Stimulated activated naive B cell treated with anti-CD40 and anti-IgM and Interleukin-4, amounts not matched to agents 10 μg/mL and 1 μg/mL and 100 μg/mL, for 72 hours (primary cell): ENCODE data around the gene FCN3.
A peak's percentile ranks its signal among the peaks of the same experiment; 100 is the strongest.

Experiments
- ATAC-seq, 2 donors: fragments of 150-1000 bp; cut with Tn5 transposase; replicated peaks; 2 replicates each; pipeline ENCODE4 v1.10.0; 2021; ENCODE audit warnings: moderate library complexity in 1 of 2
- DNase-seq: peaks from one replicate; pipeline ENCODE4 v3.0.0; 2021
- H3K27ac Mint-ChIP-seq: one replicate; pipeline ENCODE4 v1.8.0; 2022; ENCODE audit warnings: mild to moderate bottlenecking, mixed read lengths
- H3K27me3 Mint-ChIP-seq, 2 donors: one replicate each; pipeline ENCODE4 v1.8.0; 2022; ENCODE audit warnings: mixed read lengths in 2 of 2
- H3K36me3 Mint-ChIP-seq, 2 donors: one replicate each; pipeline ENCODE4 v1.8.0; 2022; ENCODE audit warnings: mixed read lengths in 2 of 2, mild to moderate bottlenecking in 1 of 2
- H3K4me1 Mint-ChIP-seq, 2 donors: one replicate each; pipeline ENCODE4 v1.8.0; 2022; ENCODE audit warnings: mixed read lengths in 2 of 2, mild to moderate bottlenecking in 1 of 2
- H3K4me3 Mint-ChIP-seq, 2 donors: one replicate each; pipeline ENCODE4 v1.8.0; 2022; ENCODE audit warnings: mild to moderate bottlenecking in 2 of 2, mixed read lengths in 2 of 2, moderate library complexity in 1 of 2
- H3K9me3 Mint-ChIP-seq, 2 donors: one replicate each; pipeline ENCODE4 v1.8.0; 2022; ENCODE audit warnings: mixed read lengths in 2 of 2, mild to moderate bottlenecking in 1 of 2

FCN3 gene

DNA sequence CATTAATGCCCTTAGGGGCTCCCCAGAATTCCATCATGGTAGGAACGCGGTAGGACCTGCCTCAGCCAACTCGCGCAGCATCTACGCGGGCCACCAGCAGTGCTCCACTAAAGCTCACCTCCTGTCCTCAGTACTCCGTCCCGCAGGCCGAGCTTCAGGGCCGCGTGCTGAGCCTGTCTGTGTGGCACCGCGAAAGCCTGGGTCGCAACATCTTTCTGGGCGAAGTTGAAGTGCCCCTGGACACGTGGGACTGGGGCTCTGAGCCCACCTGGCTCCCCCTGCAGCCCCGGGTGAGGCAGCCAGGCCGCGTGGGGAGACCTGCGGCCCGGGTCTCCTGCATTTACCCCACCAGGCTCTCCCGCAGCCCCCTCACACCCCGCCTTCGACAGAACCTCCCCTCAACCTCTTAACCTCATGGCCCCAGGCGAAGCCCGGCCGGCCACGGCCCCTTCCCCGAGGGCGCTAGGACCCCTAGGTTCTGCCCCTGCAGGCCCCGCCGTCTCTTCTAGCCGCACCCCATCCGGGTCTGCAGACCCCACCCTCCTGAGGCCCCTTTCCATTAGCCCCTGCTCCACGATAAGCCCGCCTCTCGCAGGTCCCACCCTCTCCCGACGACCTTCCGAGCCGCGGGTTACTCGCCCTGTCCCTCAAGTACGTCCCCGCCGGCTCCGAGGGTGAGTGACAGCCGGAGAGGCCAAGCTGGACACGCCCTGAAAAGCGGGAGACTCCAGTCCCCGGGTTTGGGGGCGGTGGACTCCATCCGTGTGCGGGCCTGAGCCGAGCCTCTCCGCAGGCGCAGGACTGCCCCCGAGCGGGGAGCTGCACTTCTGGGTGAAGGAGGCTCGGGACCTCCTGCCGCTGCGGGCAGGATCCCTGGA lies 23.7 kb downstream of the FCN3 start:
- Mint-ChIP-seq H3K36me3 (peaks cover 9 to 14% of the 10 kb centered on the region in 2 donors), H3K4me1 (peaks cover 17 to 30% of the 10 kb centered on the region in 2 donors), H3K9me3 (no peaks in the 10 kb centered on the region), H3K27me3 (no peaks in the 10 kb centered on the region), H3K4me3 (peak overlapping the region in 1 of 2 donors; percentile 19), H3K27ac (no peak overlapping the region)
- ATAC-seq (no peak), DNase-seq (no peak)

DNA sequence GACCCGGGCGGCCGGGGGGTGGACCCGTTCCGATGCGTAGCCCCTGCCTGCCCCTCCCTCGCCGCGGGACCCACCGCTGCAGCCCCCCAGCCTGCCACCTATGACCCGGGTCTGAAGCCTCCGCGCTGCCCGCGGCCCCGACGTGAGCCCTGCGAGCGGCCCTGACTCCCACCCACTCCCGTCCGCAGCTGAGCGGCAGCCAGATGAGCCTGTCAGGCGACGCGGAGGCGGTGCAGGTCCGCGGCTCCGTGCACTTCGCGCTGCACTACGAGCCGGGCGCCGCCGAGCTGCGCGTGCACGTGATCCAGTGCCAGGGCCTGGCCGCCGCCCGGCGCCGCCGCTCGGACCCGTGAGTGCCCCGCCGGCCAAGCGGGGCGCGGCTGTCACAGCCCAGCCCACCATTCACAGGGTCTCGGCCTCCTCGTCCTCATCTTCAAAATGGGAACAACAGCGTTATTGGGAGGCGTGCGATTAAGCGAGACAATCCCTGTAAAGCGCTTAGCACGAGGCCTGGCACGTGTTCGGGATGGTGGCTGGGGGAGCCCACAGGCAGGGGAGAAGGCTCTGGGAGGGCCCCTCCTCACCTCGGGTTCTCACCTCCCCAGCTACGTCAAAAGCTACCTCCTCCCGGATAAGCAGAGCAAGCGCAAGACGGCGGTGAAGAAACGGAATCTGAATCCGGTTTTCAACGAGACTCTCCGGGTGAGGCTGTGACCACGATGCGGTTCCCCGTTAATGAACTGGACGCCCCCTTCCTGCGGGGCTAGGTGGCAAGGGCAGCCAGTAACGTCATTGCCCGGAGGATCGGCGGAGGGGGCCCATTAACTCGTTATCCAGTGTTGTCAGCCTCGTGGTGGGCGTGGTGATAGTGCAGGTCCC lies 24.6 kb downstream of the FCN3 start:
- peak overlapping the region; percentile 32 to 78 for H3K4me3 Mint-ChIP-seq

DNA sequence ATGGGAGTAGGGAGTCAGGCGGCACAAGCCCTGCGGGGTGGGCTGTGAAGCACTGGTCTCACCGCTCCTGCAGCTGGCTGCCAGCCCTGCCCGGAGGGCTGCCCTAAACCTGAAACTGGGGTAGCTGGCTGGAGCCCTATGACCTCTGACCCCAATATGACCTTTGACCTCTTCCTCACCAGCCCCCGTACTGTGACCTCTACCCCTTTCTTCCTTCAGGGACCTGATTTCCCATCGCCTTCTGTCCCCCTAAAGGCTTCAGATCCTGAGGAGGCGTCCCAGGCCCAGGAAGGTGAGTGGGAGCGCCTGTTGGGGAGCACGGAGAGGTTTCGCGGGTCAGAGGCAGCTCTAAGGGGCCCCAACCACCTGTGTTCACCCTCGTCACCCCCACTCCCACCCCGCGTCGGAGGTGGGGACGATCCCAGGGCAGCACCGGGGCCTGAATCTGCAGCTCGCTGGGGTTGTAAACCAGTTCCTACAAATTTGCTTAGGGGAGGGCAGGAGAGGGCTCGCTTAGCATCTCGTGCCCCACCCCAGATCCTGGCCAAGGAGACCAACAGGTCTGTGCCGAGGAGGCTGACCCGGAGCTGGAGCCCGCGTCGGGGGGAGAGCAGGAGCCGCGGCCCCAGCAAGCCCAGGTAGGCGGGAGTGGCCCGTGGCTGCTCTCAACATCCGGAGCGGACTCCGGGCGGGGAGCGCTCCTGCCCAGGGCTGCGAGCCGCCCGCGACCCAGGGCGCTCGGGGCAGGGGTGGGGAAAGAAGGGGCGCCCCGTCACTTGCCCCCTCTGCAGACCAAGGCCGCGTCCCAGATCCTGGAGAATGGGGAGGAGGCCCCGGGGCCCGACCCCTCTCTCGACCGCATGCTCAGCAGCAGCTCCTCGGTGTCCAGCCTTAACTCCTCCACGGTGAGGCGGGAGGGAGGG lies 25.5 kb downstream of the FCN3 start:
- ATAC-seq = peak; percentile 70 to 85
- Mint-ChIP-seq H3K4me1 (peaks cover 15 to 35% of the 10 kb centered on the region in 2 donors), H3K27me3 (no peaks in the 10 kb centered on the region), H3K9me3 (no peaks in the 10 kb centered on the region), H3K27ac (no peak overlapping the region), H3K4me3 (peak overlapping the region; percentile 36 to 78), H3K36me3 (peaks cover 9 to 17% of the 10 kb centered on the region in 2 donors)
- DNase-seq = no peak

More for the DNA sequence above, 24.6 kb downstream of the FCN3 start:
- Mint-ChIP-seq H3K9me3 (no peaks in the 10 kb centered on the region), H3K36me3 (peaks cover 9 to 17% of the 10 kb centered on the region in 2 donors), H3K27me3 (no peaks in the 10 kb centered on the region), H3K4me1 (peaks cover 12 to 29% of the 10 kb centered on the region in 2 donors), H3K27ac (no peak overlapping the region)
- ATAC-seq (peak; percentile 66 to 82), DNase-seq (no peak)

DNA sequence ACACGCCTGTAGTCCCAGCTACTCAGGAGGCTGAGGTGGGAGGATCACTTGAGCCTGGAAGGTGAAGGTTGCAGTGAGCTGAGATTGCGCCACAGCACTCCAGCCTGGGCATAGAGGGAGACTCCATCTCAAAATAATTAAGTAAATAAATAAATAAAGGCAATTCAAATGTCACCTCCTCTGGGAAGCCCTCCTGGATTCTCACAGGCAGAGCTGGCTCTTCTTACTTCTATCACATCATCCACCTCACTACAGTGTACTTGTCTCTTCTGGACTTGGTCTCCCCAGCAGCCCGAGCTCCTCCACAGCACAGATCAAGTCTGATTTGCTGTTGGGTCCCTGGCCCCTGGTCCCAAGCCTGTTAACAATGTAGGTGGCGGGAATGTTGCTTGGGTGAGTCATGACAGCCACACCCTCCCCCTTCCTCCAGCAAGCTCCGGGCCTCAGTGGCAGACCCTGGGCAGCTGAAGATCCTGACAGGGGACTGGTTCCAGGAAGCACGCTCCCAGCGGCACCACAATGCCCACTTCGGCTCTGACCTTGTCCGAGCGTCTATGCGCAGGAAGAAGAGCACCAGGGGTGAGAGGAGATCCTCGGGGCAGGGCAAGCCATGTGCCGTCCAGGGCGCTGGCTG lies 27.5 kb downstream of the FCN3 start:
- Mint-ChIP-seq H3K9me3 (no peaks in the 10 kb centered on the region), H3K4me1 (peaks cover 32 to 55% of the 10 kb centered on the region in 2 donors), H3K36me3 (peaks cover 9 to 17% of the 10 kb centered on the region in 2 donors), H3K27me3 (no peaks in the 10 kb centered on the region), H3K27ac (no peak overlapping the region), H3K4me3 (no peak overlapping the region)
- DNase-seq = no peak
- no peak for ATAC-seq

DNA sequence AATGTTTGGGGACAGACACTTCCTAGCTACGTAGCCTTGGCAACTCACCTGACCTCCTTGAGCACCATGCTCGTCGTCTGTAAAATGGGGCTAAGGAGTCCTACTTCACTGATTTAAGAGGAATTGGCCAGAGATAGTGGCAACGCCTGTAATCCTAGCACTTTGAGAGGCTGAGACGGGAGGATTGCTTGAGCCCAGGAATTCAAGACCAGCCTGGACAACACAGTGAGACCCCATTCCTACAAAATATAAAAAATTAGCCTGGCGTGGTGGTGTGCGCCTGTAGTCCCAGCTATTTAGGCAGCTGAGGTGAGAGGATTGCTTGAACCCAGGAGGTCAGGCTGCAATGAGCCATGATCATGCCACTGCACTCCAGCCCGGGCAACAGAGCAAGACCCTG lies 28.3 kb downstream of the FCN3 start:
- Mint-ChIP-seq H3K27me3 (no peaks in the 10 kb centered on the region), H3K4me1 (peaks cover 38 to 62% of the 10 kb centered on the region in 2 donors), H3K4me3 (no peak overlapping the region), H3K27ac (no peak overlapping the region), H3K36me3 (peaks cover 9 to 17% of the 10 kb centered on the region in 2 donors), H3K9me3 (no peaks in the 10 kb centered on the region)
- DNase-seq = no peak
- ATAC-seq = no peak

DNA sequence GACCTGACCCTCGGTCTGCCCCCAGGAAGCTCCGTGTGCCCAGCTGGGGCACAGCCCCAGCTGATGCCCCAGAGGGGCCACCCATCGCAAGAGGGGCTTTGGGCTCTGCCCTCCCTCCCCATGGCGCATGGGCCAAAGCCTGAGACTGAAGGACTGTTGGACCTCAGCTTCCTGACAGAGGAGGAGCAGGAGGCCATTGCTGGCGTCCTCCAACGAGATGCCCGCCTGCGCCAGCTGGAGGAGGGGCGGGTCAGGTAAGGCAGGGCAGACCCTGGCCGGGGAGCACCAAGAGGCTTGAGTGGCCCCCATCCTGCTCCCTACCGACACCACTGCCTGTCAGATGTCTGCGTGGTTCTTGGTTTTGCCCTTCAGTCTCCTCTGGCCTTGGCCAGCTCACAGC lies 29.4 kb downstream of the FCN3 start:
- Mint-ChIP-seq H3K27me3 (no peaks in the 10 kb centered on the region), H3K9me3 (no peaks in the 10 kb centered on the region), H3K4me1 (peaks cover 43 to 73% of the 10 kb centered on the region in 2 donors), H3K36me3 (peaks cover 9 to 17% of the 10 kb centered on the region in 2 donors), H3K27ac (no peak overlapping the region), H3K4me3 (no peak overlapping the region)
- no peak for ATAC-seq
- DNase-seq = no peak

DNA sequence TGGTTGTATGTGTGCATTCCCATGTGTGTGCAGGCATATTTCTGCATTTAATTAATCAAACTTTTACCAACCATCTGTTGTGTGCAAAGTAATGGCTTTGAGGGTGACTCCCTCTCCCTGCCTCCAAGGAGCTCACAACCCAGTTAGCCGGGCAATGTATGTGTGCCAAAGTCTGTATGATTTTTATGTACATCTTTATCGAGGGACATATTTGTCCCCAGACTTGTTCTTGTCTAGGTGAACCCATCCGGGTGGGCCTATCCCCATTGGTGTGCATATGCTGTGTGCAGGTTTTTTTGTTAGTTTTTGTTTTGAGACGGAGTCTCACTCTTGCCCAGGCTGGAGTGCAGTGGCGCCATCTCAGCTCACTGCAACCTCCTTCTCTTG lies 31.0 kb downstream of the FCN3 start:
- peaks cover 52 to 83% of the 10 kb centered on the region in 2 donors for H3K4me1 Mint-ChIP-seq
- peaks cover 14 to 29% of the 10 kb centered on the region in 2 donors for H3K36me3 Mint-ChIP-seq
- DNase-seq = no peak
- no peaks in the 10 kb centered on the region for H3K27me3 Mint-ChIP-seq
- H3K4me3 Mint-ChIP-seq = peak overlapping the region; percentile 86 to 89
- no peak for ATAC-seq
- H3K27ac Mint-ChIP-seq = peak overlapping the region; percentile 96
- no peaks in the 10 kb centered on the region for H3K9me3 Mint-ChIP-seq

DNA sequence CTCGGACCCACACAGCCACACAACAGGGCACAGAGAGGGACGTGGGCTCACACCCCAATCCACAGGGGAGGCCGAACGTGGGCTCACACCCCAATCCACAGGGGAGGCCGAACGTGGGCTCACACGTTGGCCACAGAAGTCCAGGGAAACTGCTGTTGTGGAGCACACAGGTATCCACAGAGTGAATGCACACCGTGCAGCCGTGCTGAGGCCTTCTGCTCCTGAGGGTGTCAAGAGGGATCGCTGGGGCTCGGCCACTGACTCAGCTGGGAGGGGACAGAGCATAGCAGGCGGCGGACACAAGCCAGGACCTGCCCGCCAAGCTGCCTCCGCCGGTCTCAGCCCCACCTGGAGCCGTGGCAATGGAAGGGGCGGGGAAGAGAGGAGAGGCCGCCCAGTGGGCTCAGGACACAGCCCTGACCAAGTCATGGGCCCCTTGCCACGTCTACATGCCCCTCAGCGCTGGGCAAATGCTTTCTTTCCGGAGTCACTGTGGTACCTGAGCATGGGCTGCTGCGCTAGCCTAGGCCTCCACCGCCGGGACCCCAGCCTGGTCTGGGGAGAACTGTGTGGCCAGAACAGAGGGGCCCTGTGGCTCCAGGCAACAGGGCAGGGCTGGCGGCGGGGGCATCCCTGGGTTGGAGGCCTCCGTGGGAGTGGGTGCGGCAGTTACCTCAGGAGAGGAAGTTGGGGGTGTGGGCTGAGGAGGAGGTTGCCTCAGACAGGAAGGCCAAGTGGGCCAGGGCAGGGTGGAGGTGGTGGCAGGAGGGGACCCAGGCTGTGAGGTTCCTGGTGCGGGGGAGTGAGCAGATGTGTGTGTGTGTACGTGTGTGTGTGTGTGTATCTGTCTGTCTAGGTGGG lies 31.6 kb downstream of the FCN3 start:
- peaks cover 52 to 82% of the 10 kb centered on the region in 2 donors for H3K4me1 Mint-ChIP-seq
- H3K27me3 Mint-ChIP-seq = no peaks in the 10 kb centered on the region
- peak overlapping the region; percentile 86 to 89 for H3K4me3 Mint-ChIP-seq
- H3K36me3 Mint-ChIP-seq = peaks cover 20 to 31% of the 10 kb centered on the region in 2 donors
- peak; percentile 33 to 51 for ATAC-seq
- peak; percentile 55 for DNase-seq
- peak overlapping the region; percentile 96 for H3K27ac Mint-ChIP-seq
- H3K9me3 Mint-ChIP-seq = no peaks in the 10 kb centered on the region

DNA sequence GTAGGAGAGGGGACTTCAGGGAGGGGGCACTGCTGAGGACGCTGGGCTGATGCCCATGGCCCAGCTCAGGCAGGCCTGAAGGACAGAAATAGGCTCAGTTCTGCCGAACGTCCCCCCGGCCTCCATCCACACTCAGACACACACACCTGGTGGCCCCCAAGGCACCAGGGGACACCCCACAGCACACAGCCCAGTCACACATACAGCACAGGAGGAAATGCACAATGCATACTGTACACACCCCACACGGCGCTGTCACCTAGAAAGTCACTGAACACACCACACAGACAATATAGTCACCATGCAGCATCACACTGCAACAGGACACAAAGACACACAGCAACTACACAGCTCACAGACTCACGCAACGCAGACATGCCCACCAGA lies 32.2 kb downstream of the FCN3 start:
- H3K9me3 Mint-ChIP-seq = no peaks in the 10 kb centered on the region
- no peaks in the 10 kb centered on the region for H3K27me3 Mint-ChIP-seq
- no peak for DNase-seq
- H3K4me1 Mint-ChIP-seq = peaks cover 48 to 75% of the 10 kb centered on the region in 2 donors
- peak overlapping the region; percentile 86 to 89 for H3K4me3 Mint-ChIP-seq
- ATAC-seq = peak; percentile 49 to 50
- peak overlapping the region; percentile 96 for H3K27ac Mint-ChIP-seq
- peaks cover 16 to 27% of the 10 kb centered on the region in 2 donors for H3K36me3 Mint-ChIP-seq

DNA sequence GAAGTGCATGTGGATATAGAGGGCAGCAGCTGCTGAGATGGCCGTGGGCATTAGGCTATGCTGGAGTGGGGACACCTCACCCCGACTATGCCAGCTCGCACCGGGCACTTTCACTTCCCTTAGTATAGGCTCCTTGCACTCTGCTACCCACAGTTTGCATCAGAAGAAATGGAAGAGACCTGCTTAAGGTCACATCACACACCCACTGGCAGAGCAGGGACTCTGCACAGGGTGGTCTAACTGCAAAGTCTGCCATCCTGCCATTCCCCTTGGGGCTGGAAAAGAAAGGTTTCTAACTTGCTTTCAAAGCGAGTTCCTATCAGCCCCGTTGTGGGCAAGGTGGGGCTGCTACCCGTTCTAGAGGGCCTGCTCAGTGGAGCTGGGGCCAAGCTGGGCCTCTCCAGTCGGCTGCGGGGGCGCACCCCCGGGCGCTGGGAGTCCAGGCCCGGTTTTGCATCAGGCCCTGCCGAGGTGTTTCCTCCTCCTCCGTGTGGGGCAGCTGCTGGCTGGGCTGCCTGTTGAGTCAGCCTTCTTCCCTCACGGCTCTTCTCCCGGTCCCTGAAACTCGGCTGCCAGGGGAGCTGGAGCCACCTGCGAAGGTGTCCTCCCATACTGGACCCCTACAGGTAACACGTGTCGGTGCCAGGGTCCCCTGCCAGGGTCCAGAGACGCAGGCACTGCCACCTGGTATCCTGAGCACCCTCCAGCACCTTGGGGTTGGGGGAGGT lies 32.9 kb downstream of the FCN3 start, which contains the start of gene SYTL1:
Gene SYTL1 (plus strand): TSS at position 498 of the 728 bp plus-strand sequence. CDS start 3,313 bp downstream, outside the sequence.
- peak; percentile 85 to 86 for ATAC-seq
- peak; percentile 72 for DNase-seq
- H3K4me1 Mint-ChIP-seq = peaks cover 48 to 72% of the 10 kb centered on the region in 2 donors
- no peaks in the 10 kb centered on the region for H3K27me3 Mint-ChIP-seq
- no peaks in the 10 kb centered on the region for H3K9me3 Mint-ChIP-seq
- H3K27ac Mint-ChIP-seq = peak within 1 kb of the TSS; percentile 96
- peak within 1 kb of the TSS; percentile 86 to 89 for H3K4me3 Mint-ChIP-seq
- H3K36me3 Mint-ChIP-seq = peaks cover 16 to 29% of the 10 kb centered on the region in 2 donors

DNA sequence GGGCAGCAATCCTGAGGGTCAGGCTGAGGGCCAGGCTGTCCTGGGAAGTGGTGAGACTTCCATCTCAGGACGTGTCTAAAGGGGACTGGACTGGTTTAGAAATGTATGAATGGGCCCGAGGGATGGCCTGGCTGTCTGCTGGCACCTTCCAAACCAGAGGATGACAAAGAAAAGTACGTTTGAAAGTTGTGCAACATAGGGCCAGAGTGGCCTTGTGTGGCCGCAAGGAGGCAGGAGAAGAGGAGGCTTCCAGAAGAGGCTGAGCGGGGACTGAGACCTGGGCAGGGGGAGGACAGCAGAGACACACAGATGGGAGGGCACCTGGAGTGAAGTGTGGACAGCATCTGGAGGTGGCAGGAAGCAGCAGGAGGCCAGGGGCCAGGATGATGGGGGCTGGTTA lies 35.4 kb downstream of the FCN3 start:
- peak overlapping the region; percentile 89 for H3K27ac Mint-ChIP-seq
- H3K27me3 Mint-ChIP-seq = no peaks in the 10 kb centered on the region
- DNase-seq = no peak
- ATAC-seq = no peak
- peaks cover 39 to 56% of the 10 kb centered on the region in 2 donors for H3K4me1 Mint-ChIP-seq
- no peak overlapping the region for H3K4me3 Mint-ChIP-seq
- H3K36me3 Mint-ChIP-seq = peaks cover 27 to 37% of the 10 kb centered on the region in 2 donors
- H3K9me3 Mint-ChIP-seq = no peaks in the 10 kb centered on the region

DNA sequence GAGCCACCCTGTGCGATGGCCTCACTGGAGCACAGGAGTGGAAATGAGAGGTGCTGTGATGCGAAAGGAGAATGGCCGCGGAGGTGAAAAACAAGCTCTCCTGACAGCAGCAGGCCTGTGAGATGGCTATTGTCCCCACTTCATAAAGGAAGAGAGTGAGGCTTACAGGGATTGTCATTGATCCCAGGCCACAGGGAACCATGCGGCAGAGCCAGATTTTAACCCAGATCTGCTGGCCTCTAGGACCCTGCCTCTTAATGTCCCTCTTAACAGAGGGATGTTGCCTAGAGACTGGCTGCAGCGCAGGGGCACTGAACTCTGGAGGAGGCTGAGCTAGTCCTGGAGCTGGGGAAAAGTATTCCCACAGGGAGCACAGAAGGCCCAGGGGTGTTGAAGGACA lies 35.9 kb downstream of the FCN3 start:
- no peaks in the 10 kb centered on the region for H3K27me3 Mint-ChIP-seq
- DNase-seq (no peak), ATAC-seq (no peak)
- H3K36me3 Mint-ChIP-seq = peaks cover 31 to 41% of the 10 kb centered on the region in 2 donors
- no peak overlapping the region for H3K4me3 Mint-ChIP-seq
- H3K27ac Mint-ChIP-seq = peak overlapping the region; percentile 89
- peaks cover 37 to 52% of the 10 kb centered on the region in 2 donors for H3K4me1 Mint-ChIP-seq
- no peaks in the 10 kb centered on the region for H3K9me3 Mint-ChIP-seq
